MCF 10A (cell line): ENCODE data around the gene KCNK4. TPM values are rescaled to one million over a fixed set of nuclear protein-coding genes. Genes with fewer than 3 reads are reported as not detected.
A peak's percentile ranks its signal among the peaks of the same experiment; 100 is the strongest.

ENCODE experiments used
- BruUV-seq: library from RNA; stranded (reverse); fragments of 400-500 nt; replicated peaks from 2 replicates; lab custom pipeline; 2021; lab: Mats Ljungman, UMichigan
- CTCF ChIA-PET: fragments of 300-600 bp; sonication (Branson Sonifier 250); formaldehyde crosslinking; extraction: SDS; loops from one replicate; lab custom pipeline; 2021; ENCODE audit warnings: antibody characterized with exemption, inconsistent platforms; lab: Yijun Ruan, JAX
- POLR2A ChIA-PET: fragments of 300-600, 350-650 bp; sonication (Branson Sonifier 250); formaldehyde crosslinking; extraction: SDS; loops from one replicate; lab custom pipeline; 2020; ENCODE audit warnings: antibody characterized with exemption, inconsistent platforms; lab: Yijun Ruan, JAX
- DNase-seq: peaks from one replicate; pipeline ENCODE4 v3.0.0-alpha.2; 2018; ENCODE audit not compliant: unreplicated experiment
- H3K27ac Mint-ChIP-seq: one replicate; pipeline ENCODE4 v1.8.0; 2022; ENCODE audit warnings: mild to moderate bottlenecking, low read depth, mixed read lengths; ENCODE audit not compliant: unreplicated experiment
- H3K27me3 Mint-ChIP-seq: one replicate; pipeline ENCODE4 v1.8.0; 2022; ENCODE audit warnings: mixed read lengths; ENCODE audit not compliant: insufficient read depth, unreplicated experiment
- H3K36me3 Mint-ChIP-seq: one replicate; pipeline ENCODE4 v1.8.0; 2022; ENCODE audit warnings: mild to moderate bottlenecking, moderate library complexity, mixed read lengths; ENCODE audit not compliant: insufficient read depth, unreplicated experiment
- H3K4me1 Mint-ChIP-seq: one replicate; pipeline ENCODE4 v1.8.0; 2022; ENCODE audit warnings: mixed read lengths; ENCODE audit not compliant: insufficient read depth, unreplicated experiment
- H3K4me3 Mint-ChIP-seq: one replicate; pipeline ENCODE4 v1.8.0; 2022; ENCODE audit warnings: mild to moderate bottlenecking, moderate library complexity, mixed read lengths; ENCODE audit not compliant: unreplicated experiment
- H3K9me3 Mint-ChIP-seq: one replicate; pipeline ENCODE4 v1.8.0; 2022; ENCODE audit warnings: mixed read lengths; ENCODE audit not compliant: unreplicated experiment
- CTCF ChIP-seq: fragments of 200-600 bp; IDR thresholded peaks from one replicate; pipeline ENCODE4 v1.8.0; 2022; ENCODE audit warnings: antibody characterized with exemption, mild to moderate bottlenecking; ENCODE audit not compliant: unreplicated experiment
- intact Hi-C: fragments of 100-400 bp; cut with micrococcal nuclease; formaldehyde crosslinking; loops from 2 replicates; pipeline ENCODE4 v1.14.1; 2022
- total RNA-seq: library from RNA; stranded (reverse); gene quantifications from 2 replicates; pipeline ENCODE4 v1.2.3, GENCODE V29; 2022

The KCNK4 gene
- total RNA-seq, 1 experiment from 2014 or later = not detected

GRCh38 chr11:64316672-64317324, 25.7 kb downstream of the KCNK4 start:
- peaks cover 59% of the 10 kb centered on the region for H3K36me3 Mint-ChIP-seq
- H3K27me3 Mint-ChIP-seq = no peaks in the 10 kb centered on the region
- POLR2A ChIA-PET = interaction anchor here (0.6 to 5.8 kb wide), 20 partner anchors 8 to 1696 kb away, joined by 3 to 285 read pairs (median 12); partner anchors contain the start of genes B3GAT3, BAD, CCDC88B and ESRRA
- CTCF ChIA-PET = interaction anchor here (0.5 to 10.2 kb wide), 17 partner anchors 9 to 184 kb away, joined by 3 to 148 read pairs (median 6); partner anchors contain the start of gene RPS6KA4
- peak overlapping the region; percentile 86 for H3K4me3 Mint-ChIP-seq
- TSS peak; percentile 100 for BruUV-seq
- no peaks in the 10 kb centered on the region for H3K9me3 Mint-ChIP-seq
- H3K27ac Mint-ChIP-seq = peak overlapping the region; percentile 93
- TF ChIP-seq CTCF = no peak
- peaks cover 41% of the 10 kb centered on the region for H3K4me1 Mint-ChIP-seq
- DNase-seq = peak; percentile 77
- intact Hi-C loops = loop anchor here (1.0 kb wide), 1 partner anchor 39 kb away; no protein-coding TSS in a partner anchor

- H3K27me3 Mint-ChIP-seq = no peaks in the 10 kb centered on the region
- POLR2A ChIA-PET = interaction anchor here (0.6 to 5.8 kb wide), 33 partner anchors 8 to 1922 kb away, joined by 3 to 285 read pairs (median 4); partner anchors contain the start of genes B3GAT3, BAD, CCDC88B and COX8A
- peak within 1 kb of the TSS; percentile 93 for H3K27ac Mint-ChIP-seq
- peak within 1 kb of the TSS; percentile 86 for H3K4me3 Mint-ChIP-seq
- CTCF ChIA-PET = interaction anchor here (0.5 to 10.2 kb wide), 18 partner anchors 9 to 184 kb away, joined by 3 to 148 read pairs (median 7); partner anchors contain the start of gene RPS6KA4
- H3K4me1 Mint-ChIP-seq = peaks cover 43% of the 10 kb centered on the region
- no TSS peak for BruUV-seq
- intact Hi-C loops = loop anchor here (1.0 kb wide), 1 partner anchor 38 kb away; no protein-coding TSS in a partner anchor
- no peaks in the 10 kb centered on the region for H3K9me3 Mint-ChIP-seq
- TF ChIP-seq CTCF = no peak
- DNase-seq = peak; percentile 99
- H3K36me3 Mint-ChIP-seq = peaks cover 65% of the 10 kb centered on the region
These were observed 26.3 kb downstream of the KCNK4 start, which contains the start of gene TRMT112 for GRCh38 chr11:64317325-64317960. Gene TRMT112, minus strand, starts transcription at chr11:64317559. Its CDS starts 33 bp downstream, at chr11:64317526.

- Mint-ChIP-seq H3K27me3 (no peaks in the 10 kb centered on the region), H3K4me3 (peak within 1 kb of the TSS; percentile 86), H3K27ac (peak within 1 kb of the TSS; percentile 93), H3K36me3 (peaks cover 65% of the 10 kb centered on the region), H3K4me1 (peaks cover 36% of the 10 kb centered on the region), H3K9me3 (no peaks in the 10 kb centered on the region)
- TF ChIP-seq CTCF = no peak
- intact Hi-C loops = loop anchor here (1.0 kb wide), 3 partner anchors 13 to 37 kb away; no protein-coding TSS in a partner anchor
- BruUV-seq = TSS peak; percentile 47
- CTCF ChIA-PET = interaction anchor here (0.6 to 10.2 kb wide), 18 partner anchors 9 to 183 kb away, joined by 3 to 148 read pairs (median 7); partner anchors contain the start of gene RPS6KA4
- POLR2A ChIA-PET = interaction anchor here (0.6 to 5.8 kb wide), 33 partner anchors 9 to 1923 kb away, joined by 3 to 285 read pairs (median 4); partner anchors contain the start of genes B3GAT3, BAD, CCDC88B and COX8A
- DNase-seq = peak; percentile 96
These were observed 27.1 kb downstream of the KCNK4 start, which contains the start of gene PRDX5 for GRCh38 chr11:64317961-64318765. Gene PRDX5, plus strand, starts transcription at chr11:64318121. Its CDS starts 95 bp downstream, at chr11:64318216.
